ENCODE results near the gene NFIA. TPM values are rescaled to one million over a fixed set of nuclear protein-coding genes. Genes with fewer than 3 reads are reported as not detected.

Gene NFIA
- polyA plus RNA-seq, 1 donor (not counting 4 experiments of a cell fraction or from before 2014, with no cell fraction given), result 14.7 TPM

DNA sequence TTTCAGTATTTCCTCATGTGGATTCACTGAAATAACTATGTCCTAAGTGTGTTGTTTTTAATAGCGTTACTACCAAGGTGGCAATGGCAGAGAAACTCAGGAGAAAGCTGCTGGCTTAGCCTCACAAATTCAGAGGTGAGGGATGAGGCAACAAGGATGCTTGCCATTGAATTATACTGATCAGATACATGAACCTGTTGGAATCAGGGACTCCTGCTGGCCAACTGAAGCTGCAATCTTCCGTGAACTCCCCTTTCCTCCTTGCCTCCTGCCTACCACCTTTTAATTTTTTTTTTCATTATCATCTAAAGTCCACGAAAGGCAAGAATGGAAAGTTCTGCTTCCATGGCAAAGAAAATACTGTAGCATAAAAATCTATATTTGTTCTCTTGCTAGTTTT lies 254.7 kb downstream of the NFIA start:
- dilution Hi-C loops (cut with MboI; ENCODE audit: extremely low pct_ligation_motif_present, low sequenced_read_pairs), result no loop called here

DNA sequence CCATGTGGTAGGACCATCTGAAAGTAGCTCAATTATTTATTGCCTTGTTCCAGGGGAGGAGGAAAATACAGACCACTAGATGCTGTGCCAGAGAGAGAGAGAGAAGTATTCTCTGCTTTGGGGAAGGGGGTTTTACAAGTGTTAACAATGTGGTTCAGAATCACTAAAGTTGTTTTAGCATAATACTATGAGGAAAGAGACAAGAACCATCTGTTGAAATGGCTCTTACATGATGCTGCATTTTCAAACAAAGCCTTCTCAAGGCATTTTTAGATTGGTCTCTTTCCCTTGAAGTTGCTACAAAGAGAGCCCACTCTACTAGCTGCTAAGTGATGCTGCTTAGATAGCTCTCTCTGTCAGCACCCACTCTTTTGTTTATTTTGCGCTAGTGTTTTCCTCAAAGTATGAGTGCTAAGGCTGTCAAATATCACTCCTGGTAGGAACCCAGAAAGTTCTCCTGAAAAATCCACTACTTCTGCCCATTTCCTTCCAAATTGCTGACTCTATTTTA lies 255.1 kb downstream of the NFIA start:
- TF ChIP-seq, protein P1, sequence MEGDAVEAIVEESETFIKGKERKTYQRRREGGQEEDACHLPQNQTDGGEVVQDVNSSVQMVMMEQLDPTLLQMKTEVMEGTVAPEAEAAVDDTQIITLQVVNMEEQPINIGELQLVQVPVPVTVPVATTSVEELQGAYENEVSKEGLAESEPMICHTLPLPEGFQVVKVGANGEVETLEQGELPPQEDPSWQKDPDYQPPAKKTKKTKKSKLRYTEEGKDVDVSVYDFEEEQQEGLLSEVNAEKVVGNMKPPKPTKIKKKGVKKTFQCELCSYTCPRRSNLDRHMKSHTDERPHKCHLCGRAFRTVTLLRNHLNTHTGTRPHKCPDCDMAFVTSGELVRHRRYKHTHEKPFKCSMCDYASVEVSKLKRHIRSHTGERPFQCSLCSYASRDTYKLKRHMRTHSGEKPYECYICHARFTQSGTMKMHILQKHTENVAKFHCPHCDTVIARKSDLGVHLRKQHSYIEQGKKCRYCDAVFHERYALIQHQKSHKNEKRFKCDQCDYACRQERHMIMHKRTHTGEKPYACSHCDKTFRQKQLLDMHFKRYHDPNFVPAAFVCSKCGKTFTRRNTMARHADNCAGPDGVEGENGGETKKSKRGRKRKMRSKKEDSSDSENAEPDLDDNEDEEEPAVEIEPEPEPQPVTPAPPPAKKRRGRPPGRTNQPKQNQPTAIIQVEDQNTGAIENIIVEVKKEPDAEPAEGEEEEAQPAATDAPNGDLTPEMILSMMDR (optimal IDR thresholded peaks at IDR 0.05 in 1 of 3, IDR thresholded peaks at IDR 0.05 in 1 of 3, conservative IDR thresholded peaks at IDR 0.05 in 1 of 3; ENCODE audit: extremely low read depth in 1 of 3, insufficient read depth in 2 of 3, low read length in 3 of 3), result no peak
- TF ChIP-seq EZH2 (IDR thresholded peaks at IDR 0.05; ENCODE audit: low read length), result no peak
- Histone ChIP-seq H3K9ac (ENCODE audit: control insufficient read depth, extremely low read depth, insufficient read depth, low read length) (peak overlapping the region; percentile 64), H4K20me1 (ENCODE audit: control insufficient read depth, extremely low read depth, insufficient read depth, low read length) (no peaks in the 10 kb centered on the region), H3K27ac (ENCODE audit: control insufficient read depth, insufficient read depth, low read length) (peak overlapping the region; percentile 87), H3K9me3 (ENCODE audit: control insufficient read depth, low read depth, low read length) (no peaks in the 10 kb centered on the region), H3K4me2 (ENCODE audit: control insufficient read depth, extremely low read depth, insufficient read depth, low read depth, low read length) (peak overlapping the region; percentile 72), H2AFZ (ENCODE audit: control insufficient read depth, low read length) (no peak overlapping the region), H3K4me3 (ENCODE audit: control insufficient read depth in 2 of 3, extremely low read depth in 1 of 3, insufficient read depth in 2 of 3, low read depth in 1 of 3, low read length in 3 of 3) (peak overlapping the region in 1 of 3 experiments; percentile 30), H3K27me3 (ENCODE audit: control insufficient read depth, extremely low read depth, insufficient read depth, low read length) (no peaks in the 10 kb centered on the region), H3K4me1 (ENCODE audit: control insufficient read depth, extremely low read depth, insufficient read depth, low read length) (peaks cover 27% of the 10 kb centered on the region), H3K79me2 (ENCODE audit: control insufficient read depth, insufficient read depth, low read length) (peaks cover 3% of the 10 kb centered on the region), H3K9me1 (ENCODE audit: control insufficient read depth, extremely low read depth, insufficient read depth, low read length) (no peaks in the 10 kb centered on the region), H3K36me3 (ENCODE audit: control insufficient read depth in 2 of 2, extremely low read depth in 1 of 2, insufficient read depth in 2 of 2, low read length in 2 of 2) (peaks cover 3 to 4% of the 10 kb centered on the region in 2 experiments)
- peak; percentile 57 for FAIRE-seq
- dilution Hi-C loops (cut with MboI; ENCODE audit: extremely low pct_ligation_motif_present, low sequenced_read_pairs), result no loop called here
- DNase-seq (ENCODE audit: low read depth, low spot score), result no peak

More for the DNA sequence above, 254.7 kb downstream of the NFIA start:
- Histone ChIP-seq H4K20me1 (ENCODE audit: control insufficient read depth, extremely low read depth, insufficient read depth, low read length) (no peaks in the 10 kb centered on the region), H3K79me2 (ENCODE audit: control insufficient read depth, insufficient read depth, low read length) (peaks cover 3% of the 10 kb centered on the region), H2AFZ (ENCODE audit: control insufficient read depth, low read length) (no peak overlapping the region), H3K9ac (ENCODE audit: control insufficient read depth, extremely low read depth, insufficient read depth, low read length) (peak overlapping the region; percentile 64), H3K27me3 (ENCODE audit: control insufficient read depth, extremely low read depth, insufficient read depth, low read length) (no peaks in the 10 kb centered on the region), H3K27ac (ENCODE audit: control insufficient read depth, insufficient read depth, low read length) (peak overlapping the region; percentile 87), H3K9me3 (ENCODE audit: control insufficient read depth, low read depth, low read length) (no peaks in the 10 kb centered on the region), H3K9me1 (ENCODE audit: control insufficient read depth, extremely low read depth, insufficient read depth, low read length) (no peaks in the 10 kb centered on the region), H3K4me2 (ENCODE audit: control insufficient read depth, extremely low read depth, insufficient read depth, low read depth, low read length) (peak overlapping the region; percentile 72), H3K4me3 (ENCODE audit: control insufficient read depth in 2 of 3, extremely low read depth in 1 of 3, insufficient read depth in 2 of 3, low read depth in 1 of 3, low read length in 3 of 3) (no peak overlapping the region), H3K36me3 (ENCODE audit: control insufficient read depth in 2 of 2, extremely low read depth in 1 of 2, insufficient read depth in 2 of 2, low read length in 2 of 2) (peaks cover 3 to 4% of the 10 kb centered on the region in 2 experiments), H3K4me1 (ENCODE audit: control insufficient read depth, extremely low read depth, insufficient read depth, low read length) (peaks cover 29% of the 10 kb centered on the region)
- DNase-seq (ENCODE audit: low read depth, low spot score) (no peak), FAIRE-seq (peak; percentile 58)
- no peak for TF ChIP-seq EZH2 (IDR thresholded peaks at IDR 0.05; ENCODE audit: low read length)
- TF ChIP-seq, protein P1 (optimal IDR thresholded peaks at IDR 0.05 in 1 of 3, IDR thresholded peaks at IDR 0.05 in 1 of 3, conservative IDR thresholded peaks at IDR 0.05 in 1 of 3; ENCODE audit: extremely low read depth in 1 of 3, insufficient read depth in 2 of 3, low read length in 3 of 3), result peak; percentile 31 to 62 (median 42)
